Stimulated activated CD4-positive, alpha-beta T cell treated with anti-CD3 and anti-CD28 coated beads, TNF-alpha, amount 100 ng/mL, for 4 hours (primary cell): Measurements from ENCODE around the gene GLT6D1.

Experiments
- DNase-seq, 3 experiments: peaks; one replicate each; pipeline ENCODE4 v3.0.0-alpha.2; 2020; ENCODE audit warnings: low read depth in 3 of 3

The GLT6D1 gene

GRCh38 chr9:135608294-135608998 is 30.9 kb downstream of the GLT6D1 start:
- DNase-seq = no peak

DNA sequence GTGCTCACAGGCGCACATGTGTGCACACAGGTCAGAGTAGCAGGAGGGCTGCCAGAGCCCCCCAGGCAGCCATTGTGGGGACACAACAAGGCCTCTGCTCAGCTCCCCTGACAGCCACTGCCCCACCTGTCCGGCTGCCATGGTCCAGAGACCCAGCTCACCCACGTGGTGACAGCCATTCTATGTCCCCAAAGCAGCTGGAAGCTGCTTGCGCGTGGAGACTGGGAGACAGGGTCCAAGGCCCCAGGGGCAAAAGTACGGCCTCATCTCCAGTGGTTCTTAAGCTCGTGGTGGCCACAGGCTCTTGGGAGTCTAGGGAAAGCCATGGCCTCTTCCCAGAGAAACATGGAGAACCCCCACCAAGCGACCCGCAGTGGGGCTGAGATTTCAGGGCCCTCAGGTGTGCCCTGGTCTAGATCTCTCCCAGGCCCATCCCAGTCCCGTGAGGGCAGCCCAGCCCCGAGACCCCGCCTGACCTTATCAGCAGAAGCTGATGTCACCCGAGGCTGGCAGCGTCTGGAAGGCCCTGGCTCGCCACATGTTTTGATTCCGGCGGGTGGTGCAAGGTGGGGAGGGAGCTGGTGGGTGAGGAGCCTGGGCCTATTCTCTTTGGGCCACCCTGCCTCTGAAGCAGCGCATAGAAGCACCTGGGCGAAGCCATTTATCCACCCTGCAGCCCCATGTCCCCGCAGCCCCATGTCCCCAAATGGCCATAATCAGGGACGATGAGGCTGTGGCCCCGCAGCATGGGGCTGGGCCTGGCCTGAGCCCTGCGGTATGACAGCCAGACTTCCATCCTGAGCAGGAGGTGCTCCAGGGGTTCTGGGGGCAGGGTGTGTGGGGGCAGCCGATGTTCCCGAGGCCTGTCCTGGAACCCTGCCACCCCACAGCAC is 31.7 kb downstream of the GLT6D1 start:
- DNase-seq = no peak

DNA sequence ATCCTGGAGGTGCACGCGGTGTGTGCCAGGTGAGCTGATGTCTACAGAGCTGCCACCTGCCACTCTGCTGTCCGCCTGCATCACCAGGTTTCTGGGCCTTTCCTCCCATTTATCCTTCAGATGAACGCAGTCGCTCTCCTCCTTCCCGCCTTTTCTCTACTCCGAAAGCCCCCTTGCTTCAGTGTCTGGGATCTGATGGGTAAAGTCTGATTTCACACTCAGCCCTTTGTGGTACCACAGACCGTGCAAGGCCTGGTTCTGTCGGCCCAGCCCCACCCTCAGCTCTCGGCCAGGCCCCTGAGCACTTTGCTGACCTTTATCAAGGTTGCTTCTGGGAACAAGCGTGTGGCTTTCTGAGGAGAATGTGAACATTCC is 32.5 kb downstream of the GLT6D1 start:
- DNase-seq = no peak

DNA sequence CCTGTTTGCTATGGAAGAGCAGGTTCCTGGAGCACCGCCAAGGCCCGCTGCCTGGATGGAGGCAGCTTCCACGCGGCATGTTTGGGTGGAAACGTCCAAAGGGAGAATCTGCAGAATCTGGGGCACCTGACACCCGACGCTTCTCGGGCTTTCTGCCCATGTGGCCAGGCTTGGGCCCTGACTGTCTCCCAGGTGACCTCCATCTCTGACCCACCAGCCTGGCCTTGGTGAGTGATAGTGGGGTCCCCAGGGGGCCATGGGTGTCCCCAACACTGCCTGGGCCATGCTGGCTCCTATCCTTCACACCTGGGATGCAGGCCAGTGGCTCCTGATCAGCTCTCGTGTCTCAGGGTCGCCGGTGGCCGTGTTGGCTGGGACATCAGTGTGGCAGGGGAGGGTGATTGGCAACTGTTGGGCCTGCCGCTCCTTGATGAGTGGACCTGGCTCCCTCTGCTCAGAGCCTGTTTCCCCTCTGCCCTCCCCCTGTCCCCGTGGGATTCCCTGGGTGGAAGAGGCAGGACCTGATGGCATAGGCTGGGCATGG is 34.0 kb downstream of the GLT6D1 start:
- no peak for DNase-seq

- no peak for DNase-seq
Measured at GRCh38 chr9:135604437-135605237, 34.7 kb downstream of the GLT6D1 start.

DNA sequence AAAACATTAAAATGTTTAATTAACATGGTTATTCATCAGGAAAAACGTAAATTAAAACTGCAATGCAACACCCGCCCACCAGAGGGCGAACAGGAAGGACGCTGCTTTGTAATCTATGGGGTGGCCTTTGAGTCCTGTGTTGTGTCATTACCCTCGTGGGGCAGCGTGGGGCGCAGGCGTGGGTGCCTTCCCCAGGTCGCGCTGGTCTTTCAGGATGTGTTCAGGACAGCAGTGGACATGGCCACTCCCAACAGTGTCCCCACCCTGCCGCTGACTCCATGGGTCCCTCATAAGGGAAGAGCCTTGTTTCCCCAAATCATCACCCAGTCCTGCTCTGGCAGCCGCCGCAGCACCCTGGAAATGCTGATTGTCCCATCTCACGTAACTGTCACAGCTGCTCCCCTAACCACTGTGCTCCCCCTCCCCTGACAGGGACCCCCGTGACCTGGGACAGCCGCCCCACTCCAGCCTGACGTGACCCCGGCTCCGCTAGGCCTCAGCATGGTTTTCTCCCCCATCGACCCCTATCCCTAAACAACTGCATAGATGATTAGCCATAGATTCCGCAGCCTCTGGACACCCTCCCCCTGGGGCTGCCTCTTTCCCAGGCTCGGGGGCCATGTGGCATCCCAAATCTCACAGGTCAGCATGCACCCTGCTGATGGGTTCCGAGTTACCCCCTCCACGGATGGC is 36.4 kb downstream of the GLT6D1 start:
- peak; percentile 13 to 34 (median 19) for DNase-seq

GRCh38 chr9:135601988-135602387 is 37.4 kb downstream of the GLT6D1 start:
- DNase-seq = no peak

DNA sequence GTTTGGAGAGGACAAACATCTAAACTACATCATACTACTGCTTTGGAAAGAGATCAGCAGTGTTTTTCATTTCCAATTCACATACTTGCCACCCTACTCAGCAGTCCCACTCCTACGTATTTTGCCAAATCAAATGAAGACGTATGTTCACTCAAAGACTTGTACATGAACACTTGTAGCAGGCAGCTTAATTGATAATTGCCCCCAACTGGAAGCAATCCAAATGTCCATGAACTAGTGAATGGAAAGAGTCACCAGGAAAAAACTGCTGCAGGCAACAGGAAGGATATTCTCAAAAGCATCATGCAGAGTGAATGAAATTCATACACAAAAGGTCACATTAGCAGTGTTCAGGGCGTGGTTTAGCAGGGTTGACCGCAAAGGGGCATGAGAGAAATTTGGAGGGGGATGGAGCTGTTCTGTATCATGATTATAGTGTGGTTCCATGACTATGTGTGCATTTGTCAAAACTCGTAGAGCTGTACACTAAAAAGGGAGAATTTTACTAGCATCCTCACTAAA is 39.0 kb downstream of the GLT6D1 start:
- DNase-seq = no peak

DNA sequence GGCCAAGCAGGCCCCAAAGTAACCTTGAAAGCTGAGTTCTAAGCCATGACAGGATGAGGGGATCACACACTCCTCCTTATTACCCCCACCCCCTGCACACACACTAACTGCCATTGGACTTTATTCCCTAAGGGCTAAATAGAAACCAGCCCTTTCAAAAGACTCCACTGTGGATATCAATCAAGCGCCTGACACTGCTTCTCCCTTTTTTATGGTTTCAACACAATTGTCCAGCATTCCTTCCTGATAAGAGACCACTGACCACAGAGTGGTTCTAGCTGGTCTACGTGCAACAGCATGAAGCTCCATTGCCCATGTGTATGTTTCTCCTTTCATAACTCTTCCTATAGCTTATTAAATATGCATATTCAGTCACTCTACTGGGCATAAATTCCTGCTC is 43.1 kb downstream of the GLT6D1 start:
- DNase-seq = no peak

- DNase-seq = no peak
Measured at GRCh38 chr9:135592625-135593024, 46.7 kb downstream of the GLT6D1 start.

DNA sequence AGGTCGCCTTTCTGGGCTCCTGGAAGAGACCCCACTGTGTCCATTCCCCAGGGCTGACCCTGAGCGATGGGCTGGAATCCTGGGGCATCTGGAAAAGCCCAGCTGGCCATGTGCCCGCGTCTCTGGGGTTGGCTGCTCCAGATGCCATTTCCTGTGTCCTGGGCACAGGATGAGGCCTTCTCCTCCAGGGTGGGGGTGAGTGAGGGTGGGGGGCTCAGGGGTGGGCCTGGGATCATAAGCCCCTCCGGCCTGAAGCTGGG is 47.1 kb downstream of the GLT6D1 start:
- DNase-seq = no peak

DNA sequence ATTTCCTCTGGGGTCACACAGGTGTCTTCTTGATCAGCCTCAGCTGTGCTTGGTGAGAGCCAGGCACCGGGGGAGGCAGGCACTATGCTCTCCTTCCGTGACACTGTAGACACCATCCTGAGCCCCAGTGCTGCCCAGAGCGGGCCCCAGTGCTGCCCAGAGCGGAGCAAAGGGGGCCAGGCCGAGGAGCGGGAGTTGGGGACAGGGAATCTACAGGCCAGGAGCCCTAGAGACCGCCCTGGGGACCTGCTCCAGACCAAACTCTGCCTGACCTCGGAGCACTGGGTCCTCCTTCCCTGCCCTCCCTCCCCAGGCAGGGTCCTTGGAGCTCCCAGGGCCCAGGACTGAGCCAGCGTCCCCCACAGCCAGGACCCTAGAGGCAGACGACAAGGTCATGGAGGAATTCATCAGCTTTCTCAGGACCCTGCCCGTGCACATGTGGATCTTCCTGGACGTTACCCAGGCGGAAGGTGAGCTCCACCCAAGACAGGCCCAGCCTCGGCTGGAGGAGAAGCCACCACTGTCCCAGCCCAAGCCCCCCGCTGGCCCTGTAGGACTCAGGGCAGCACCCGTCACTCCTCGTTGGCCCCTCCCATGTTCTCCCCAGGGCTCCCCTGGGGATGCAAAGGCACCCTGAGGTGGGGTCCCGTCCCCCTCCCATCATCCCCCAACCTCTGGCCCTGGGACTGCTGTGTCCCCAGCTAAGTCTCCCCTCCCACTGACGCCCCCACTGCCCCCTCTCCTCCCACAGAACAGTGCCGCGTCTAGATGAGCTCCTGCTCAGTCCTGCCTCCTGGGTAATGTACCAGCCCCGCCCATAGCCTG is 47.6 kb downstream of the GLT6D1 start:
- no peak for DNase-seq

- no peak for DNase-seq
Measured at GRCh38 chr9:135590486-135591079, 48.8 kb downstream of the GLT6D1 start.

- no peak for DNase-seq
Measured at GRCh38 chr9:135589596-135590485, 49.5 kb downstream of the GLT6D1 start.

DNA sequence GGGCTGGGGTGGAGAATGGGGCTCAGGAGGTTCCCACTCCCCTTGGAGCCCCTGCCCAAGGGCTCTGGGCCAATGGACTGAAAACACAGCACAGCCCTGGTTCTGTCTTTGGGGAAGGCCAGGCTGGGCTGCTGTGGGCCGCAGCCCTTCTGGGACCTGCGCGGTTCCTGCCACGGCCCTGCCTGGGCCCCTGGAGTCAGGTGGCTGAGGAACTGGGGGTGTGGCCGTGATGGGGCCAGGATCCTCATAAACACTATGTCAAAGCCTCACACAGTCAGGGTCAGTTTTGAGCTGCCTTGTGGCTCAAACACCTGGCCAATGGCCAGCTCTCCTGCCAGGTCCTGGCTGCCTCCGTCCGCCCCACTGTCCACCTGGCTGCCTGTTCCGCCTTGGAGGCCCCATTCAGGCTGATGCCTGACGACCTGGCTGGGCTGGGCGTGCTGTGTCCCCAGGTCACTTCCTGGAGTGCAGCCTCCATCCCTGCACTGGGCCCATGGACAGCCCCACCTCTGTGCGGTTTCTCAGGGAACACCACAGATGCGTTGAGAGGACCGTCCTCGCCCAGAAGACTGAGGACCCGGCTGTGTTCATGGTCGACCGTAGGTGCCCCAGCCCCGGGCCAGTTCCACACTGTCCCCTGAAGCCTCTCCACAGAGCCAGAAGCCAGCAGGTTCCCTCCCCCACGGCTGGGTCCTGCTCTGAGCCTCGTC is 50.3 kb downstream of the GLT6D1 start:
- DNase-seq = no peak

GRCh38 chr9:135588371-135588770 is 51.0 kb downstream of the GLT6D1 start:
- no peak for DNase-seq

DNA sequence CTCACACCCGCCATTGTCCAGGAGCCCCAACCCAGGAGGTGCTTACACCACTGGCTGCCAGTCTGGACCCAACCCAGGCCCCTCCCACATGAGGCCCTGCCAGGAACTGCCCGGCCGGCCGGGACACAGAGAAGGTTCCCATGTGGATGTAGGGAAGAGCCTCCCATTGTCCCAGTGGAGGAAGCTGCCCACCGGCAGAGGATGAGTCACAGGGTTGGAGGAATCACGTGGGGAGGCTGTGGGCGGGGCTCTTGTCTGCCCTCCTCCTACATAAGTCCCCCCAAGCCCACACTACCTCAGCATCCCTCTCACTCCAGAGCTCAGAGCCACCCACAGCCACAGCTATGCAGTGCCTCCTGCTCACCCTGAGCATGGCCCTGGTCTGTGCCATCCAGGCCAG is 51.7 kb downstream of the GLT6D1 start:
- DNase-seq = no peak

- DNase-seq = no peak
Measured at GRCh38 chr9:135586601-135587109, 52.7 kb downstream of the GLT6D1 start.
